Measurements from ENCODE around the gene RPA1. TPM values are rescaled to one million over a fixed set of nuclear protein-coding genes. Genes with fewer than 3 reads are reported as not detected.

Gene RPA1
- total and polyA plus RNA-seq, 2 donors, result 33.0 to 33.9 TPM

DNA sequence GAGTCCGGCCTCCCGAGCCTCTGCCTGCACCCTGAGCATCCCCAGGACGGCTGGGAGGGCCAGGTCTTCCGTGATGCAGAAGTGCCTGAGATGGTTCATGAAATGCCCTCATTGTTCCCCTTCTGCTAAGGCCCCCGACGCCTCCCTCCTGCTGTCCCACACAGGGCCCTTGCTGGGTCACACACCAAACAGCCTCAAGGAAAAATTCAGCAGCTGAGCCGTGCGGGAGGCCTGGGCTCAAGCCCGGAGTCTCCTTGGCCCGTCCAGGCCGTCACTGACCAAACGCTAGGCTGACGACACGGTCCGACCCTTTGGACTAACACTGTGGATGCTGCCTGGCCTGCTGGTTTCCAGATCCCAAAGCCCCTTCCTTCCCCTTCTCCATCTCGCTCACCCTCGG, 105.1 kb downstream of the RPA1 start:
- 96% methylated on average over 17 of the region's 17 CpGs for WGBS
- no peak overlapping the region for H3K27ac ChIP-seq (ENCODE audit: low read depth in 1 of 2, low read length in 1 of 2)
- no peaks in the 10 kb centered on the region for H3K4me1 ChIP-seq (ENCODE audit: control insufficient read depth in 2 of 2, insufficient read depth in 2 of 2, low read length in 2 of 2)
- H3K36me3 ChIP-seq (ENCODE audit: control insufficient read depth in 2 of 2, insufficient read depth in 2 of 2, low read length in 1 of 2), result no peaks in the 10 kb centered on the region
- DNase-seq (ENCODE audit: low read depth in 6 of 9, low spot score in 9 of 9), result no peak
- H3K4me3 ChIP-seq (ENCODE audit: low read length in 2 of 2), result no peak overlapping the region
- peaks cover 0 to 51% of the 10 kb centered on the region in 2 donors for H3K27me3 ChIP-seq (ENCODE audit: control insufficient read depth in 2 of 2, insufficient read depth in 1 of 2, low read length in 1 of 2)
- no peaks in the 10 kb centered on the region for H3K9me3 ChIP-seq (ENCODE audit: control insufficient read depth in 2 of 2, insufficient read depth in 1 of 2, low read length in 1 of 2)

DNA sequence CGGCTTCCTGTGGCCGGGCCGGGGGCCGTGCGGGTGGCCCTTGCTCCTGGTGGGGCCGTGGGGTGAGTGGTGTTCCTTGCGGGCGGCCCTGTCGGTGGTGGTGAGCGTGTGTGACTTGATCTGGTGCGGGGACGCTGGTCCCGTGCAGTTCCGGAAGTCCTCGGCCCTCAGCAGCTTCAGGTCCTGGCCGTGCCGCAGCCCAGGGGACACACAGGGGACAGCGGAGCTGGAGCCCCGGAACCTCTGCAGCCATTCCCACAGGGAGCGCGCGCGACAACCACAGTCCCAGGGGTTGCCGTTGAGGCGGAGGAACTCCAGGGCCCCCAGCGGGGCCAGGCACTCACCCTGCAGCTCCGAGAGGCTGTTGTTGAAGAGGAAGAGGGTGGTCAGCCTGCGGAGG, 107.0 kb downstream of the RPA1 start:
- no peak for DNase-seq (ENCODE audit: low read depth in 6 of 9, low spot score in 9 of 9)
- Histone ChIP-seq H3K36me3 (ENCODE audit: control insufficient read depth in 2 of 2, insufficient read depth in 2 of 2, low read length in 1 of 2) (no peaks in the 10 kb centered on the region), H3K9me3 (ENCODE audit: control insufficient read depth in 2 of 2, insufficient read depth in 1 of 2, low read length in 1 of 2) (no peaks in the 10 kb centered on the region), H3K4me1 (ENCODE audit: control insufficient read depth in 2 of 2, insufficient read depth in 2 of 2, low read length in 2 of 2) (no peaks in the 10 kb centered on the region), H3K4me3 (ENCODE audit: low read length in 2 of 2) (no peak overlapping the region), H3K27me3 (ENCODE audit: control insufficient read depth in 2 of 2, insufficient read depth in 1 of 2, low read length in 1 of 2) (peaks cover 0 to 41% of the 10 kb centered on the region in 2 donors), H3K27ac (ENCODE audit: low read depth in 1 of 2, low read length in 1 of 2) (no peak overlapping the region)
- 79% methylated on average over 28 of the region's 28 CpGs for WGBS

- no peaks in the 10 kb centered on the region for H3K36me3 ChIP-seq (ENCODE audit: control insufficient read depth in 2 of 2, insufficient read depth in 2 of 2, low read length in 1 of 2)
- no peak overlapping the region for H3K4me3 ChIP-seq (ENCODE audit: low read length in 2 of 2)
- WGBS, result 98% methylated on average over 25 of the region's 25 CpGs
- peaks cover 0 to 34% of the 10 kb centered on the region in 2 donors for H3K27me3 ChIP-seq (ENCODE audit: control insufficient read depth in 2 of 2, insufficient read depth in 1 of 2, low read length in 1 of 2)
- no peak for DNase-seq (ENCODE audit: low read depth in 6 of 9, low spot score in 9 of 9)
- no peak overlapping the region for H3K27ac ChIP-seq (ENCODE audit: low read depth in 1 of 2, low read length in 1 of 2)
- H3K9me3 ChIP-seq (ENCODE audit: control insufficient read depth in 2 of 2, insufficient read depth in 1 of 2, low read length in 1 of 2), result no peaks in the 10 kb centered on the region
- H3K4me1 ChIP-seq (ENCODE audit: control insufficient read depth in 2 of 2, insufficient read depth in 2 of 2, low read length in 2 of 2), result no peaks in the 10 kb centered on the region
Observed at GRCh38 chr17:1937461-1937860, 107.7 kb downstream of the RPA1 start.

GRCh38 chr17:1939981-1940809, 110.4 kb downstream of the RPA1 start:
- WGBS, result 91% methylated on average over 27 of the region's 27 CpGs

GRCh38 chr17:1940810-1941185, 111.0 kb downstream of the RPA1 start:
- no peak for DNase-seq (ENCODE audit: low read depth in 6 of 9, low spot score in 9 of 9)
- Histone ChIP-seq H3K27ac (ENCODE audit: low read depth in 1 of 2, low read length in 1 of 2) (no peak overlapping the region), H3K9me3 (ENCODE audit: control insufficient read depth in 2 of 2, insufficient read depth in 1 of 2, low read length in 1 of 2) (no peaks in the 10 kb centered on the region), H3K4me1 (ENCODE audit: control insufficient read depth in 2 of 2, insufficient read depth in 2 of 2, low read length in 2 of 2) (no peaks in the 10 kb centered on the region), H3K36me3 (ENCODE audit: control insufficient read depth in 2 of 2, insufficient read depth in 2 of 2, low read length in 1 of 2) (no peaks in the 10 kb centered on the region), H3K4me3 (ENCODE audit: low read length in 2 of 2) (no peak overlapping the region), H3K27me3 (ENCODE audit: control insufficient read depth in 2 of 2, insufficient read depth in 1 of 2, low read length in 1 of 2) (peaks cover 0 to 13% of the 10 kb centered on the region in 2 donors)
- 91% methylated on average over 10 of the region's 10 CpGs for WGBS

More at GRCh38 chr17:1939981-1940809, 110.4 kb downstream of the RPA1 start:
- peaks cover 0 to 16% of the 10 kb centered on the region in 2 donors for H3K27me3 ChIP-seq (ENCODE audit: control insufficient read depth in 2 of 2, insufficient read depth in 1 of 2, low read length in 1 of 2)
- H3K4me3 ChIP-seq (ENCODE audit: low read length in 2 of 2), result no peak overlapping the region
- H3K27ac ChIP-seq (ENCODE audit: low read depth in 1 of 2, low read length in 1 of 2), result no peak overlapping the region
- H3K36me3 ChIP-seq (ENCODE audit: control insufficient read depth in 2 of 2, insufficient read depth in 2 of 2, low read length in 1 of 2), result no peaks in the 10 kb centered on the region
- H3K4me1 ChIP-seq (ENCODE audit: control insufficient read depth in 2 of 2, insufficient read depth in 2 of 2, low read length in 2 of 2), result no peaks in the 10 kb centered on the region
- no peak for DNase-seq (ENCODE audit: low read depth in 6 of 9, low spot score in 9 of 9)
- no peaks in the 10 kb centered on the region for H3K9me3 ChIP-seq (ENCODE audit: control insufficient read depth in 2 of 2, insufficient read depth in 1 of 2, low read length in 1 of 2)

- Histone ChIP-seq H3K27me3 (ENCODE audit: control insufficient read depth in 2 of 2, insufficient read depth in 1 of 2, low read length in 1 of 2) (peaks cover 0 to 6% of the 10 kb centered on the region in 2 donors), H3K4me3 (ENCODE audit: low read length in 2 of 2) (no peak overlapping the region), H3K27ac (ENCODE audit: low read depth in 1 of 2, low read length in 1 of 2) (no peak overlapping the region), H3K9me3 (ENCODE audit: control insufficient read depth in 2 of 2, insufficient read depth in 1 of 2, low read length in 1 of 2) (no peaks in the 10 kb centered on the region), H3K4me1 (ENCODE audit: control insufficient read depth in 2 of 2, insufficient read depth in 2 of 2, low read length in 2 of 2) (no peaks in the 10 kb centered on the region), H3K36me3 (ENCODE audit: control insufficient read depth in 2 of 2, insufficient read depth in 2 of 2, low read length in 1 of 2) (no peaks in the 10 kb centered on the region)
- no peak for DNase-seq (ENCODE audit: low read depth in 6 of 9, low spot score in 9 of 9)
- WGBS, result 90% methylated on average over 23 of the region's 23 CpGs
Observed at GRCh38 chr17:1941272-1942065, 111.7 kb downstream of the RPA1 start.

DNA sequence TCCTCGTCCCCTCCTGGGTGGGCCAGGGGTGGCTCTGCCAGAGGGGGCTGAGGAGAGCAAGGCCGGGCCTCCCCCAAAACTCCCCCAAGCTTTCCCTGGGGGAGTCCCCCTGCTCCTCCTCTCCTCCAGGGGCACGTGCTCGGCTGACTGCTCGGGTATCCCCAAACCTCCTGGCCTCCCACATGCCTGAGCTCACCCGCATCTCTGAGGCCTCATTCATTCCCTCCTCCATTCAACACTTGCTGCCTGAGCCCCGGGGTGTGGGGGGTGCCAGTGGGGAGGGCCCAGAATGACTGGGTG, 112.2 kb downstream of the RPA1 start:
- DNase-seq (ENCODE audit: low read depth in 6 of 9, low spot score in 9 of 9), result no peak

DNA sequence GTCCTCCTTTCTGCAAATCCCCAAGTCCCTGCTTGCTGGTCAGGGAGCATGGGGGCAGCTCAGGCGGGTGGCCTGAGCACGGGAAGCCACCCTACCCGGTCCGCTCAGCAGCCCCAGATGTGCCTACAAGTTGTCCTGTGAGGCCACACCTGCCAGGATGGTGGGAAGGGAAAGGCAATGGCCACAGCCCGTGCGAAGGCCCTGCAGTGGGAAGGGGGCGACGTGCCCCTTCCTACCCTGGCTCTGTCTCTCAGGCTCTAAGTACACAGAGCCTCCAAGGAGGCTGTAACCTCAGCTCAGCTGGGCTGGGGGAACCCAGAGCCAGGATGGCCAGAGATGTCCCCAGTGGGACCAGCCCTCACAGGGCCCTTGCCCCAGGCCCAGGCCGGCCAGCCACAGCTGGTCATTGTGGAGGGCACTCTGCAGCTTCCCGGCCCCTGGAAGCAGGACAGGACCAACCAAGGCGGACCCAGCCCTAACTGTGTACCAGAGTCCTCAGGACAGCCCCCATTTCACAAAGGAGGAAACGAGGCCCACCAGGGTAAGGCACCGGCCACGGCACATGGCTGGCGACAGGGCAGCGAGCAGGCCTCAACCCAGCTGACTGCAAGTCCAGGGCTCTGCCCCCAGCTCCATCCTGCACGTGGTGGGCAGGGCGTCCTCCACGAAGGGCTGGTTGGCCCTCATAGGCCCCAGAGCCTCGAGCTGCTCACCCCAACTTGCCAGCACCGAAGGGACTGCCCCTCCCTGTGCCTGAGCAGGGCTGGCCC, 113.0 kb downstream of the RPA1 start:
- H3K36me3 ChIP-seq (ENCODE audit: control insufficient read depth in 2 of 2, insufficient read depth in 2 of 2, low read length in 1 of 2), result no peaks in the 10 kb centered on the region
- no peak overlapping the region for H3K27ac ChIP-seq (ENCODE audit: low read depth in 1 of 2, low read length in 1 of 2)
- H3K4me1 ChIP-seq (ENCODE audit: control insufficient read depth in 2 of 2, insufficient read depth in 2 of 2, low read length in 2 of 2), result no peaks in the 10 kb centered on the region
- no peak for DNase-seq (ENCODE audit: low read depth in 6 of 9, low spot score in 9 of 9)
- no peak overlapping the region for H3K4me3 ChIP-seq (ENCODE audit: low read length in 2 of 2)
- 90% methylated on average over 21 of the region's 21 CpGs for WGBS
- H3K9me3 ChIP-seq (ENCODE audit: control insufficient read depth in 2 of 2, insufficient read depth in 1 of 2, low read length in 1 of 2), result no peaks in the 10 kb centered on the region
- no peaks in the 10 kb centered on the region for H3K27me3 ChIP-seq (ENCODE audit: control insufficient read depth in 2 of 2, insufficient read depth in 1 of 2, low read length in 1 of 2)

More for the DNA sequence above, 112.2 kb downstream of the RPA1 start:
- H3K4me1 ChIP-seq (ENCODE audit: control insufficient read depth in 2 of 2, insufficient read depth in 2 of 2, low read length in 2 of 2), result no peaks in the 10 kb centered on the region
- H3K36me3 ChIP-seq (ENCODE audit: control insufficient read depth in 2 of 2, insufficient read depth in 2 of 2, low read length in 1 of 2), result no peaks in the 10 kb centered on the region
- peaks cover 0 to 2% of the 10 kb centered on the region in 2 donors for H3K27me3 ChIP-seq (ENCODE audit: control insufficient read depth in 2 of 2, insufficient read depth in 1 of 2, low read length in 1 of 2)
- no peak overlapping the region for H3K27ac ChIP-seq (ENCODE audit: low read depth in 1 of 2, low read length in 1 of 2)
- H3K4me3 ChIP-seq (ENCODE audit: low read length in 2 of 2), result no peak overlapping the region
- WGBS, result 93% methylated on average over 7 of the region's 7 CpGs
- no peaks in the 10 kb centered on the region for H3K9me3 ChIP-seq (ENCODE audit: control insufficient read depth in 2 of 2, insufficient read depth in 1 of 2, low read length in 1 of 2)

- Histone ChIP-seq H3K9me3 (ENCODE audit: control insufficient read depth in 2 of 2, insufficient read depth in 1 of 2, low read length in 1 of 2) (no peaks in the 10 kb centered on the region), H3K4me1 (ENCODE audit: control insufficient read depth in 2 of 2, insufficient read depth in 2 of 2, low read length in 2 of 2) (no peaks in the 10 kb centered on the region), H3K27me3 (ENCODE audit: control insufficient read depth in 2 of 2, insufficient read depth in 1 of 2, low read length in 1 of 2) (no peaks in the 10 kb centered on the region), H3K27ac (ENCODE audit: low read depth in 1 of 2, low read length in 1 of 2) (no peak overlapping the region), H3K36me3 (ENCODE audit: control insufficient read depth in 2 of 2, insufficient read depth in 2 of 2, low read length in 1 of 2) (no peaks in the 10 kb centered on the region), H3K4me3 (ENCODE audit: low read length in 2 of 2) (no peak overlapping the region)
- DNase-seq (ENCODE audit: low read depth in 6 of 9, low spot score in 9 of 9), result no peak
- 96% methylated on average over 11 of the region's 11 CpGs for WGBS
Observed at GRCh38 chr17:1943436-1943831, 113.6 kb downstream of the RPA1 start.

Data from thymus (tissue), 11 donors.